HL-60 (cell line): Measurements from ENCODE around the gene CD81.

Experiments
- POLR2AphosphoS5 ChIP-seq: IDR thresholded peaks from 2 replicates; pipeline ENCODE4 v1.6.1; 2012; ENCODE audit warnings: low read depth
- SPI1 ChIP-seq: IDR thresholded peaks from 2 replicates; pipeline ENCODE4 v1.6.1; 2012; ENCODE audit warnings: low read depth, mild to moderate bottlenecking, borderline replicate concordance
- TF ChIP-seq, protein P1 (sequence below): IDR thresholded peaks from one replicate; pipeline ENCODE4 v1.5.1; 2011; ENCODE audit warnings: low read length, control low read depth, inconsistent platforms; ENCODE audit not compliant: insufficient read depth
- TF ChIP-seq, protein P2 (sequence below): IDR thresholded peaks from 2 replicates; pipeline ENCODE4 v1.6.1; 2012; ENCODE audit warnings: low read depth; ENCODE audit not compliant: insufficient replicate concordance

DNA sequence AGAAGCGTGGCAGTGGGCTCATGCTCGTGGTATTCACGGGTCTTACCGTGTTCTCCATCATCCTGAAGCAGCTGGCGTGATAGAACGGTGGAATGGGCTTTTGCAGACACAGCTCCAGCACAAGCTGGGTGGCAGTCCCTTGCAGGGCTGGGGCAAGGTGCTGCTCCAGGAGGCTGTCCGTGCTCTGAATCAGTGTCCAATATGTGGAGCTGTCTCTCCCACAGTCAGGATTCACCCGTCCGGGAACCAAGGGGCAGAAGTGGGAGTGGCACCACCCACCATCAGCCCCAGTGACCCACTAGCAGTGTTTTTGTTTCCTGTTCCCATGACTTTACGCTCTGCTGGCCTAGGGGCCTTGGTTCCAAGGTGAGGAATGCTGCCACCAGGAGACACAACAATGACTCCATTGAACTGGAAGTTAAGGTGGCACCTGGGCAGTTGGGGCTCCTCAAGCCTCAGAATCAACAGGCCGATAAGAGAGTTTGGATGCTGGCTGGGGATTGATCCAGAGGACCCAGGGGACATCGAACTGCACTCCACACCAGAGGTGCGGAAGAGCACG lies 16.9 kb upstream of the CD81 start:
- TF ChIP-seq, protein P1, sequence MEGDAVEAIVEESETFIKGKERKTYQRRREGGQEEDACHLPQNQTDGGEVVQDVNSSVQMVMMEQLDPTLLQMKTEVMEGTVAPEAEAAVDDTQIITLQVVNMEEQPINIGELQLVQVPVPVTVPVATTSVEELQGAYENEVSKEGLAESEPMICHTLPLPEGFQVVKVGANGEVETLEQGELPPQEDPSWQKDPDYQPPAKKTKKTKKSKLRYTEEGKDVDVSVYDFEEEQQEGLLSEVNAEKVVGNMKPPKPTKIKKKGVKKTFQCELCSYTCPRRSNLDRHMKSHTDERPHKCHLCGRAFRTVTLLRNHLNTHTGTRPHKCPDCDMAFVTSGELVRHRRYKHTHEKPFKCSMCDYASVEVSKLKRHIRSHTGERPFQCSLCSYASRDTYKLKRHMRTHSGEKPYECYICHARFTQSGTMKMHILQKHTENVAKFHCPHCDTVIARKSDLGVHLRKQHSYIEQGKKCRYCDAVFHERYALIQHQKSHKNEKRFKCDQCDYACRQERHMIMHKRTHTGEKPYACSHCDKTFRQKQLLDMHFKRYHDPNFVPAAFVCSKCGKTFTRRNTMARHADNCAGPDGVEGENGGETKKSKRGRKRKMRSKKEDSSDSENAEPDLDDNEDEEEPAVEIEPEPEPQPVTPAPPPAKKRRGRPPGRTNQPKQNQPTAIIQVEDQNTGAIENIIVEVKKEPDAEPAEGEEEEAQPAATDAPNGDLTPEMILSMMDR, result no peak
- no peak for TF ChIP-seq SPI1
- TF ChIP-seq POLR2AphosphoS5, result no peak
- TF ChIP-seq, protein P2, sequence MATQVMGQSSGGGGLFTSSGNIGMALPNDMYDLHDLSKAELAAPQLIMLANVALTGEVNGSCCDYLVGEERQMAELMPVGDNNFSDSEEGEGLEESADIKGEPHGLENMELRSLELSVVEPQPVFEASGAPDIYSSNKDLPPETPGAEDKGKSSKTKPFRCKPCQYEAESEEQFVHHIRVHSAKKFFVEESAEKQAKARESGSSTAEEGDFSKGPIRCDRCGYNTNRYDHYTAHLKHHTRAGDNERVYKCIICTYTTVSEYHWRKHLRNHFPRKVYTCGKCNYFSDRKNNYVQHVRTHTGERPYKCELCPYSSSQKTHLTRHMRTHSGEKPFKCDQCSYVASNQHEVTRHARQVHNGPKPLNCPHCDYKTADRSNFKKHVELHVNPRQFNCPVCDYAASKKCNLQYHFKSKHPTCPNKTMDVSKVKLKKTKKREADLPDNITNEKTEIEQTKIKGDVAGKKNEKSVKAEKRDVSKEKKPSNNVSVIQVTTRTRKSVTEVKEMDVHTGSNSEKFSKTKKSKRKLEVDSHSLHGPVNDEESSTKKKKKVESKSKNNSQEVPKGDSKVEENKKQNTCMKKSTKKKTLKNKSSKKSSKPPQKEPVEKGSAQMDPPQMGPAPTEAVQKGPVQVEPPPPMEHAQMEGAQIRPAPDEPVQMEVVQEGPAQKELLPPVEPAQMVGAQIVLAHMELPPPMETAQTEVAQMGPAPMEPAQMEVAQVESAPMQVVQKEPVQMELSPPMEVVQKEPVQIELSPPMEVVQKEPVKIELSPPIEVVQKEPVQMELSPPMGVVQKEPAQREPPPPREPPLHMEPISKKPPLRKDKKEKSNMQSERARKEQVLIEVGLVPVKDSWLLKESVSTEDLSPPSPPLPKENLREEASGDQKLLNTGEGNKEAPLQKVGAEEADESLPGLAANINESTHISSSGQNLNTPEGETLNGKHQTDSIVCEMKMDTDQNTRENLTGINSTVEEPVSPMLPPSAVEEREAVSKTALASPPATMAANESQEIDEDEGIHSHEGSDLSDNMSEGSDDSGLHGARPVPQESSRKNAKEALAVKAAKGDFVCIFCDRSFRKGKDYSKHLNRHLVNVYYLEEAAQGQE, result no peak
